HCT116 (cell line): ENCODE data around the gene TPP1. TPM values are rescaled to one million over a fixed set of nuclear protein-coding genes. Genes with fewer than 3 reads are reported as not detected.

Source experiments
- total RNA-seq: library from RNA; stranded (reverse); gene quantifications from one replicate; pipeline ENCODE4 v1.2.1, GENCODE V29; 2021; ENCODE audit not compliant: unreplicated experiment

Gene TPP1
- total RNA-seq, 1 experiment from 2014 or later: 44.7 TPM

Other genes starting within 250 kb of the TPP1 start
- gene SMPD1, start 228.9 kb downstream of the TPP1 start, total RNA-seq: 2.8 TPM
- gene APBB1, start 200.3 kb downstream of the TPP1 start, total RNA-seq: 12.4 TPM
- gene HPX, start 178.4 kb downstream of the TPP1 start, total RNA-seq: 4.6 TPM
- gene TRIM3, start 145.5 kb downstream of the TPP1 start, total RNA-seq: 13.4 TPM
- 77.9 TPM for gene ARFIP2, start 138.1 kb downstream of the TPP1 start, total RNA-seq
- gene TIMM10B, start 137.9 kb downstream of the TPP1 start, total RNA-seq: 22.9 TPM
- 8.0 TPM for gene DNHD1, start 122.1 kb downstream of the TPP1 start, total RNA-seq
- 17.8 TPM for gene RRP8, start 15.8 kb downstream of the TPP1 start, total RNA-seq
- 73.5 TPM for gene ILK, start 15.6 kb downstream of the TPP1 start, total RNA-seq
- 151 TPM for gene TAF10, start 7.2 kb downstream of the TPP1 start, total RNA-seq
- 0.30 TPM for gene DCHS1, start 36.4 kb upstream of the TPP1 start, total RNA-seq
- 75.0 TPM for gene MRPL17, start 63.9 kb upstream of the TPP1 start, total RNA-seq
- 0.07 TPM for gene OR2AG2, start 152.6 kb upstream of the TPP1 start, total RNA-seq
- gene OR2AG1, start 163.6 kb upstream of the TPP1 start, total RNA-seq: not detected
- 0.22 TPM for gene OR6A2, start 180.3 kb upstream of the TPP1 start, total RNA-seq
- not detected for gene OR10A5, start 226.3 kb upstream of the TPP1 start, total RNA-seq
- not detected for gene OR10A2, start 243.6 kb upstream of the TPP1 start, total RNA-seq